Keratinocyte (primary cell): Measurements from ENCODE around the gene TH. TPM values are rescaled to one million over a fixed set of nuclear protein-coding genes. Genes with fewer than 3 reads are reported as not detected.
A peak's percentile ranks its signal among the peaks of the same experiment; 100 is the strongest.

Source experiments
- DNase-seq: peaks from one replicate; pipeline ENCODE4 v3.0.0-alpha.2; 2011; ENCODE audit warnings: low read depth, missing footprints, low spot score
- FAIRE-seq: peaks from 2 replicates; lab custom pipeline; 2011; peaks lifted over from hg19 to GRCh38; lab: Jason Lieb, UNC
- H2AFZ ChIP-seq: 2 replicates; pipeline ENCODE4 v1.6.0; 2012; ENCODE audit warnings: low read length, control low read depth, inconsistent platforms; ENCODE audit not compliant: control insufficient read depth
- H3K27ac ChIP-seq: 2 replicates; pipeline ENCODE4 v1.5.1; 2011; ENCODE audit warnings: low read length; ENCODE audit not compliant: control insufficient read depth, insufficient read depth
- H3K27me3 ChIP-seq: 3 replicates; pipeline ENCODE4 v1.6.0; 2011; ENCODE audit warnings: low read length; ENCODE audit not compliant: control insufficient read depth, insufficient read depth; ENCODE audit errors: extremely low read depth
- H3K36me3 ChIP-seq, 2 experiments: 2 replicates in 1 of 2; 3 replicates in 1 of 2; pipeline ENCODE4 v1.5.1; 2011; ENCODE audit warnings: low read length in 2 of 2, mild to moderate bottlenecking in 1 of 2; ENCODE audit not compliant: control insufficient read depth in 2 of 2, insufficient read depth in 2 of 2; ENCODE audit errors: extremely low read depth in 1 of 2
- H3K4me1 ChIP-seq: 3 replicates; pipeline ENCODE4 v1.5.1; 2011; ENCODE audit warnings: low read length; ENCODE audit not compliant: control insufficient read depth, insufficient read depth; ENCODE audit errors: extremely low read depth
- H3K4me2 ChIP-seq: 3 replicates; pipeline ENCODE4 v1.6.0; 2011; ENCODE audit warnings: low read depth, low read length; ENCODE audit not compliant: control insufficient read depth, insufficient read depth; ENCODE audit errors: extremely low read depth
- H3K4me3 ChIP-seq, 3 experiments: fragments of 200-600 bp in 1 of 3; sonication (generic) in 1 of 3; 2 replicates in 2 of 3; 3 replicates in 1 of 3; pipeline ENCODE4 v1.5.1; 2011 to 2016; ENCODE audit warnings: low read length in 3 of 3, mild to moderate bottlenecking in 3 of 3, control low read depth in 2 of 3, inconsistent platforms in 1 of 3, low read depth in 1 of 3, mixed read lengths in 1 of 3, mixed run types in 1 of 3, moderate library complexity in 1 of 3; ENCODE audit not compliant: control insufficient read depth in 2 of 3, insufficient read depth in 2 of 3; ENCODE audit errors: extremely low read depth in 1 of 3
- H3K79me2 ChIP-seq: 2 replicates; pipeline ENCODE4 v1.6.0; 2012; ENCODE audit warnings: low read length; ENCODE audit not compliant: control insufficient read depth, insufficient read depth
- H3K9ac ChIP-seq: 3 replicates; pipeline ENCODE4 v1.6.0; 2011; ENCODE audit warnings: low read length; ENCODE audit not compliant: control insufficient read depth, insufficient read depth; ENCODE audit errors: extremely low read depth
- H3K9me1 ChIP-seq: 3 replicates; pipeline ENCODE4 v1.6.0; 2011; ENCODE audit warnings: low read length; ENCODE audit not compliant: control insufficient read depth, insufficient read depth; ENCODE audit errors: extremely low read depth
- H3K9me3 ChIP-seq: 2 replicates; pipeline ENCODE4 v1.5.1; 2012; ENCODE audit warnings: low read depth, low read length; ENCODE audit not compliant: control insufficient read depth
- H4K20me1 ChIP-seq: 3 replicates; pipeline ENCODE4 v1.6.0; 2011; ENCODE audit warnings: low read length; ENCODE audit not compliant: control insufficient read depth, insufficient read depth; ENCODE audit errors: extremely low read depth
- CTCF ChIP-seq, 3 experiments: IDR thresholded peaks in 1 of 3; conservative IDR thresholded peaks in 1 of 3; optimal IDR thresholded peaks in 1 of 3; 2 replicates in 2 of 3; 3 replicates in 1 of 3; pipeline versions ENCODE3 to v1.5.1; 2011; ENCODE audit warnings: low read length in 3 of 3, mild to moderate bottlenecking in 3 of 3, moderate library complexity in 2 of 3, control low read depth in 1 of 3, inconsistent platforms in 1 of 3; ENCODE audit not compliant: insufficient read depth in 2 of 3; ENCODE audit errors: extremely low read depth in 1 of 3
- EZH2 ChIP-seq: IDR thresholded peaks from one replicate; pipeline ENCODE4 v1.6.1; 2012; ENCODE audit warnings: inconsistent platforms, mild to moderate bottlenecking, low read length, moderate library complexity
- dilution Hi-C: fragments of 300-500 bp; cut with MboI; formaldehyde crosslinking; loops from one replicate; pipeline ENCODE4 v1.7.0; 2020; ENCODE audit warnings: low sequenced_read_pairs; ENCODE audit not compliant: extremely low pct_ligation_motif_present
- polyA plus RNA-seq, 5 experiments: library from polyadenylated mRNA; depleted of rRNA in 3 of 5; stranded (reverse) in 3 of 5; stranded (forward) in 1 of 5; unstranded in 1 of 5; fragments of >200 nt; gene quantifications; 1 replicate in 1 of 5; 2 replicates in 3 of 5; 3 replicates in 1 of 5; pipeline versions ENCODE4 v1.2.1 to v1.2.3, GENCODE V29; 2011 to 2012; ENCODE audit warnings: missing spikeins in 2 of 5, low read depth in 1 of 5, low replicate concordance in 1 of 5

Gene TH
- polyA plus RNA-seq, 1 donor (not counting 4 experiments of a cell fraction or from before 2014, with no cell fraction given) = 0.50 TPM

- H3K36me3 ChIP-seq = no peaks in the 10 kb centered on the region
- H3K9me1 ChIP-seq = no peaks in the 10 kb centered on the region
- peaks cover 14% of the 10 kb centered on the region for H3K4me1 ChIP-seq
- no peak within 1 kb of the TSS for H3K27ac ChIP-seq
- peak within 1 kb of the TSS; percentile 51 for H3K4me2 ChIP-seq
- FAIRE-seq = no peak
- no peak within 1 kb of the TSS for H3K9ac ChIP-seq
- peaks cover 5% of the 10 kb centered on the region for H4K20me1 ChIP-seq
- TF ChIP-seq EZH2 (no peak), CTCF (optimal IDR thresholded peaks at IDR 0.05 in 1 of 3, IDR thresholded peaks at IDR 0.05 in 1 of 3, conservative IDR thresholded peaks at IDR 0.05 in 1 of 3; ENCODE audit: extremely low read depth in 1 of 3, insufficient read depth in 2 of 3, low read length in 3 of 3) (peak in 1 of 3 experiments; percentile 20)
- H3K9me3 ChIP-seq = no peaks in the 10 kb centered on the region
- dilution Hi-C loops = no loop called here
- no peaks in the 10 kb centered on the region for H3K79me2 ChIP-seq
- no peak within 1 kb of the TSS for H3K4me3 ChIP-seq
- no peak within 1 kb of the TSS for H2AFZ ChIP-seq
- DNase-seq = no peak
- H3K27me3 ChIP-seq = peaks cover 86% of the 10 kb centered on the region
Observed at GRCh38 chr11:2139123-2139521, 32.5 kb downstream of the TH start, which contains the start of gene IGF2. Gene IGF2 (minus strand): TSS chr11:2139389. CDS start chr11:2135523, 3,866 bp downstream.

DNA sequence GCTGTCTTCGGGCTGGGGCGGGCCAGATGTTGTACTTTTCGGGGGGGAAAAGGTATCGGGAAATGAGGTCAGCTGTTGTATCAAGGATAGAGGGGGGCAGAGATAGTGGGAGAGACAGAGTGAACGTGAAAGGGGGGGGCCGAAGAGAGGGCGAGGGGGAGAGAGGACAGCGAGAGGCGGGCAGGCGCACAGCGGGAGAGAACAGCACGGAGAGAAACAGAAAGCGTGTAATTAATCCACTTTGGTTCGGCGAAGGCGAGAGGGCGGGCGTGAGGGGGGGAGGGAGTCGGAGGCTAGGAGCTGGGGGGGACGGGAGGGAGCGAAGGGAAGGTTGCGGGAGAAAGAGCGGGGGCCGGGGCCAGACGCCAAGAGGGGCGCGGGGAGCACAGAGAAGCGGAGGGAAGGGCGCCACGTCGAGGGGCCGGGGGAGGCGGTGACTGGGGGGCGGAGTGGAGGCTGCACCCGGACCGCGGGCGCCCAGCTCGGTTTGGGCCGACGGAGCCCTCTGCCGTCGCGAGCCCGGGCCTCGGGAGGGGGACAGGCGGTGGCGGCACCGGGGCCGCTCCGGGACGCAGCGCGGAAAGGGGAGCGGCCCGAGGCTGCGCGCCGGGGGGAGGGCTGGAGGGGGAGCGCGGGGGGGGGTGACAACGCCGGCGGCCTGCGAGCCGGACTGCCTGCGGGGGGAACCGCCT, 33.0 kb downstream of the TH start:
- Histone ChIP-seq H3K79me2 (no peaks in the 10 kb centered on the region), H3K4me3 (no peak overlapping the region), H3K36me3 (no peaks in the 10 kb centered on the region), H3K4me2 (peak overlapping the region; percentile 51), H3K9me1 (no peaks in the 10 kb centered on the region), H3K27me3 (peaks cover 86% of the 10 kb centered on the region), H3K4me1 (peaks cover 12% of the 10 kb centered on the region), H3K9ac (no peak overlapping the region), H3K27ac (no peak overlapping the region), H4K20me1 (peaks cover 5% of the 10 kb centered on the region), H2AFZ (no peak overlapping the region), H3K9me3 (no peaks in the 10 kb centered on the region)
- FAIRE-seq = no peak
- dilution Hi-C loops = no loop called here
- no peak for DNase-seq
- TF ChIP-seq CTCF (optimal IDR thresholded peaks at IDR 0.05 in 1 of 3, IDR thresholded peaks at IDR 0.05 in 1 of 3, conservative IDR thresholded peaks at IDR 0.05 in 1 of 3; ENCODE audit: extremely low read depth in 1 of 3, insufficient read depth in 2 of 3, low read length in 3 of 3) (no peak), EZH2 (peak; percentile 87)
